WTC11 (cell line): ENCODE measurements around the gene SAMD9L. TPM values are rescaled to one million over a fixed set of nuclear protein-coding genes. Genes with fewer than 3 reads are reported as not detected.

ENCODE experiments used
- ATAC-seq: fragments of 200-7000 bp; cut with Tn5 transposase; 2 replicates; pipeline ENCODE4 v1.10.0; 2021; ENCODE audit warnings: mild to moderate bottlenecking, moderate library complexity
- CTCF ChIA-PET: fragments of 300-600 bp; sonication (Branson Sonifier 250); formaldehyde crosslinking; loops from one replicate; lab custom pipeline; 2021; ENCODE audit warnings: antibody characterized with exemption; lab: Charles Lee
- POLR2A ChIA-PET: fragments of 350-600 bp; sonication (Branson Sonifier 250); formaldehyde crosslinking; loops from one replicate; lab custom pipeline; 2021; ENCODE audit warnings: antibody characterized with exemption; lab: Charles Lee
- DNase-seq: peaks from one replicate; pipeline ENCODE4 v3.0.0; 2021; ENCODE audit warnings: low spot score
- H3K27ac Mint-ChIP-seq: 2 replicates; pipeline ENCODE4 v1.8.0; 2021; ENCODE audit warnings: mixed read lengths
- H3K27me3 Mint-ChIP-seq: 2 replicates; pipeline ENCODE4 v1.8.0; 2021; ENCODE audit warnings: low read depth, mild to moderate bottlenecking, moderate library complexity, mixed read lengths
- H3K36me3 Mint-ChIP-seq: 2 replicates; pipeline ENCODE4 v1.8.0; 2021; ENCODE audit warnings: mixed read lengths
- H3K4me1 Mint-ChIP-seq: 2 replicates; pipeline ENCODE4 v1.8.0; 2022; ENCODE audit warnings: mixed read lengths
- H3K4me3 Mint-ChIP-seq: 2 replicates; pipeline ENCODE4 v1.8.0; 2021; ENCODE audit warnings: mild to moderate bottlenecking, moderate library complexity, mixed read lengths
- H3K9me3 Mint-ChIP-seq: 2 replicates; pipeline ENCODE4 v1.8.0; 2021; ENCODE audit warnings: mixed read lengths
- ATF2 ChIP-seq: sonication (generic); formaldehyde crosslinking; IDR thresholded peaks from 2 replicates; pipeline ENCODE4 v1.8.1; 2022; ENCODE audit warnings: low read depth, missing genetic modification reagents, borderline replicate concordance
- CREB1 ChIP-seq: sonication (generic); formaldehyde crosslinking; IDR thresholded peaks from 2 replicates; pipeline ENCODE4 v1.8.0; 2023; ENCODE audit warnings: mild to moderate bottlenecking, missing genetic modification reagents
- EMX1 ChIP-seq: fragments of 250-450 bp; sonication (Bioruptor Pico); IDR thresholded peaks from 2 replicates; pipeline ENCODE4 v1.8.0; 2021; ENCODE audit warnings: mild to moderate bottlenecking
- FOXK1 ChIP-seq: sonication (generic); formaldehyde crosslinking; IDR thresholded peaks from 2 replicates; pipeline ENCODE4 v1.8.0; 2022; ENCODE audit warnings: mild to moderate bottlenecking, moderate library complexity, missing genetic modification reagents
- FOXP1 ChIP-seq: sonication (generic); formaldehyde crosslinking; IDR thresholded peaks from 2 replicates; pipeline ENCODE4 v1.8.0; 2022; ENCODE audit warnings: missing genetic modification reagents, mild to moderate bottlenecking, moderate library complexity, borderline replicate concordance
- IRF2 ChIP-seq: sonication (generic); formaldehyde crosslinking; IDR thresholded peaks from 2 replicates; pipeline ENCODE4 v1.8.0; 2022; ENCODE audit warnings: low read depth, missing genetic modification reagents, borderline replicate concordance
- JUN ChIP-seq: sonication (generic); formaldehyde crosslinking; IDR thresholded peaks from 2 replicates; pipeline ENCODE4 v1.8.0; 2023; ENCODE audit warnings: mild to moderate bottlenecking, missing genetic modification reagents
- NFATC4 ChIP-seq: fragments of 250-450 bp; sonication (Bioruptor Pico); IDR thresholded peaks from 2 replicates; pipeline ENCODE4 v1.9.0; 2021; ENCODE audit warnings: mild to moderate bottlenecking
- NFE2L1 ChIP-seq: sonication (generic); formaldehyde crosslinking; IDR thresholded peaks from 2 replicates; pipeline ENCODE4 v1.8.1; 2023; ENCODE audit warnings: missing genetic modification reagents
- NR1H2 ChIP-seq: sonication (generic); formaldehyde crosslinking; IDR thresholded peaks from 2 replicates; pipeline ENCODE4 v1.9.0; 2021; ENCODE audit warnings: mild to moderate bottlenecking, moderate library complexity, missing genetic modification reagents
- NR3C1 ChIP-seq: sonication (generic); formaldehyde crosslinking; conservative IDR thresholded peaks from 2 replicates; pipeline ENCODE4 v1.8.1; 2023; ENCODE audit warnings: low read depth, mild to moderate bottlenecking, missing genetic modification reagents
- PRRX2 ChIP-seq: fragments of 250-450 bp; sonication (Bioruptor Pico); IDR thresholded peaks from 2 replicates; pipeline ENCODE4 v1.8.0; 2021; ENCODE audit warnings: mild to moderate bottlenecking
- SMAD4 ChIP-seq: sonication (generic); formaldehyde crosslinking; IDR thresholded peaks from 2 replicates; pipeline ENCODE4 v1.8.0; 2022; ENCODE audit warnings: mild to moderate bottlenecking, missing genetic modification reagents
- SP1 ChIP-seq: sonication (generic); formaldehyde crosslinking; conservative IDR thresholded peaks from 2 replicates; pipeline ENCODE4 v1.8.1; 2022; ENCODE audit warnings: missing genetic modification reagents
- TEAD1 ChIP-seq: sonication (generic); formaldehyde crosslinking; IDR thresholded peaks from 2 replicates; pipeline ENCODE4 v1.8.0; 2022; ENCODE audit warnings: mild to moderate bottlenecking, missing genetic modification reagents
- TP53 ChIP-seq: sonication (generic); formaldehyde crosslinking; IDR thresholded peaks from 2 replicates; pipeline ENCODE4 v1.8.1; 2023; ENCODE audit warnings: mild to moderate bottlenecking, missing genetic modification reagents
- ZBTB21 ChIP-seq: sonication (generic); formaldehyde crosslinking; IDR thresholded peaks from 2 replicates; pipeline ENCODE4 v1.8.1; 2023; ENCODE audit warnings: mild to moderate bottlenecking, missing genetic modification reagents, borderline replicate concordance
- ZBTB43 ChIP-seq: sonication (generic); formaldehyde crosslinking; IDR thresholded peaks from 2 replicates; pipeline ENCODE4 v1.8.1; 2023; ENCODE audit warnings: mild to moderate bottlenecking, missing genetic modification reagents
- ZNF121 ChIP-seq: sonication (generic); formaldehyde crosslinking; IDR thresholded peaks from 2 replicates; pipeline ENCODE4 v1.8.0; 2023; ENCODE audit warnings: missing genetic modification reagents
- ZNF138 ChIP-seq: sonication (generic); formaldehyde crosslinking; conservative IDR thresholded peaks from 2 replicates; pipeline ENCODE4 v1.8.1; 2022; ENCODE audit warnings: mild to moderate bottlenecking, moderate library complexity, missing genetic modification reagents
- ZNF219 ChIP-seq: sonication (generic); formaldehyde crosslinking; IDR thresholded peaks from 2 replicates; pipeline ENCODE4 v1.8.0; 2023; ENCODE audit warnings: missing genetic modification reagents, mild to moderate bottlenecking, borderline replicate concordance
- ZNF263 ChIP-seq: sonication (generic); formaldehyde crosslinking; IDR thresholded peaks from 2 replicates; pipeline ENCODE4 v1.8.1; 2022; ENCODE audit warnings: low read depth, mild to moderate bottlenecking, moderate library complexity, missing genetic modification reagents
- ZNF416 ChIP-seq: fragments of 250-450 bp; sonication (Bioruptor Pico); IDR thresholded peaks from 2 replicates; pipeline ENCODE4 v1.9.0; 2021; ENCODE audit warnings: mild to moderate bottlenecking, inconsistent platforms
- ZNF423 ChIP-seq: fragments of 250-450 bp; sonication (Bioruptor Pico); IDR thresholded peaks from 2 replicates; pipeline ENCODE4 v2.1.2; 2022; ENCODE audit warnings: mild to moderate bottlenecking, moderate library complexity
- total RNA-seq: library from RNA; stranded (reverse); gene quantifications from 3 replicates; pipeline ENCODE4 v1.2.3, GENCODE V29; 2021
- TF ChIP-seq, protein P1 (sequence below): sonication (generic); formaldehyde crosslinking; IDR thresholded peaks from 2 replicates; pipeline ENCODE4 v1.8.1; 2023; ENCODE audit warnings: mild to moderate bottlenecking, missing genetic modification reagents, moderate library complexity
- TF ChIP-seq, protein P2 (sequence below): sonication (generic); formaldehyde crosslinking; IDR thresholded peaks from 2 replicates; pipeline ENCODE4 v1.8.0; 2023; ENCODE audit warnings: missing genetic modification reagents, mild to moderate bottlenecking, borderline replicate concordance
- TF ChIP-seq, protein P3 (sequence below): sonication (generic); formaldehyde crosslinking; conservative IDR thresholded peaks from 2 replicates; pipeline ENCODE4 v1.8.1; 2023; ENCODE audit warnings: mild to moderate bottlenecking, low read depth, missing genetic modification reagents, moderate library complexity

SAMD9L gene
- total RNA-seq, 1 experiment from 2014 or later = 0.15 TPM

- no peaks in the 10 kb centered on the region for H3K9me3 Mint-ChIP-seq
- no peak overlapping the region for H3K27ac Mint-ChIP-seq
- DNase-seq (no peak), ATAC-seq (no peak)
- TF ChIP-seq NFE2L1 (CRISPR knock-in tag) = no peak
- TF ChIP-seq FOXP1 (CRISPR knock-in tag) = no peak
- no peak for TF ChIP-seq JUN (CRISPR knock-in tag)
- TF ChIP-seq CREB1 (CRISPR knock-in tag) = no peak
- TF ChIP-seq, protein P1, sequence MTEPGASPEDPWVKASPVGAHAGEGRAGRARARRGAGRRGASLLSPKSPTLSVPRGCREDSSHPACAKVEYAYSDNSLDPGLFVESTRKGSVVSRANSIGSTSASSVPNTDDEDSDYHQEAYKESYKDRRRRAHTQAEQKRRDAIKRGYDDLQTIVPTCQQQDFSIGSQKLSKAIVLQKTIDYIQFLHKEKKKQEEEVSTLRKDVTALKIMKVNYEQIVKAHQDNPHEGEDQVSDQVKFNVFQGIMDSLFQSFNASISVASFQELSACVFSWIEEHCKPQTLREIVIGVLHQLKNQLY (CRISPR knock-in tag) = no peak
- no peak for TF ChIP-seq FOXK1 (CRISPR knock-in tag)
- no peak for TF ChIP-seq ZBTB21 (CRISPR knock-in tag)
- no peak for TF ChIP-seq SP1 (CRISPR knock-in tag)
- no peak for TF ChIP-seq SMAD4 (CRISPR knock-in tag)
- no peak for TF ChIP-seq NFATC4 (CRISPR knock-in tag)
- no peak for TF ChIP-seq NR3C1 (CRISPR knock-in tag)
- no peak for TF ChIP-seq IRF2 (CRISPR knock-in tag)
- TF ChIP-seq ATF2 (CRISPR knock-in tag) = no peak
- TF ChIP-seq ZNF416 (CRISPR knock-in tag) = no peak
- no peak for TF ChIP-seq ZNF138 (CRISPR knock-in tag)
- TF ChIP-seq TP53 (CRISPR knock-in tag) = no peak
- TF ChIP-seq PRRX2 = no peak
- TF ChIP-seq ZNF219 = no peak
- TF ChIP-seq EMX1 = no peak
- TF ChIP-seq, protein P2, sequence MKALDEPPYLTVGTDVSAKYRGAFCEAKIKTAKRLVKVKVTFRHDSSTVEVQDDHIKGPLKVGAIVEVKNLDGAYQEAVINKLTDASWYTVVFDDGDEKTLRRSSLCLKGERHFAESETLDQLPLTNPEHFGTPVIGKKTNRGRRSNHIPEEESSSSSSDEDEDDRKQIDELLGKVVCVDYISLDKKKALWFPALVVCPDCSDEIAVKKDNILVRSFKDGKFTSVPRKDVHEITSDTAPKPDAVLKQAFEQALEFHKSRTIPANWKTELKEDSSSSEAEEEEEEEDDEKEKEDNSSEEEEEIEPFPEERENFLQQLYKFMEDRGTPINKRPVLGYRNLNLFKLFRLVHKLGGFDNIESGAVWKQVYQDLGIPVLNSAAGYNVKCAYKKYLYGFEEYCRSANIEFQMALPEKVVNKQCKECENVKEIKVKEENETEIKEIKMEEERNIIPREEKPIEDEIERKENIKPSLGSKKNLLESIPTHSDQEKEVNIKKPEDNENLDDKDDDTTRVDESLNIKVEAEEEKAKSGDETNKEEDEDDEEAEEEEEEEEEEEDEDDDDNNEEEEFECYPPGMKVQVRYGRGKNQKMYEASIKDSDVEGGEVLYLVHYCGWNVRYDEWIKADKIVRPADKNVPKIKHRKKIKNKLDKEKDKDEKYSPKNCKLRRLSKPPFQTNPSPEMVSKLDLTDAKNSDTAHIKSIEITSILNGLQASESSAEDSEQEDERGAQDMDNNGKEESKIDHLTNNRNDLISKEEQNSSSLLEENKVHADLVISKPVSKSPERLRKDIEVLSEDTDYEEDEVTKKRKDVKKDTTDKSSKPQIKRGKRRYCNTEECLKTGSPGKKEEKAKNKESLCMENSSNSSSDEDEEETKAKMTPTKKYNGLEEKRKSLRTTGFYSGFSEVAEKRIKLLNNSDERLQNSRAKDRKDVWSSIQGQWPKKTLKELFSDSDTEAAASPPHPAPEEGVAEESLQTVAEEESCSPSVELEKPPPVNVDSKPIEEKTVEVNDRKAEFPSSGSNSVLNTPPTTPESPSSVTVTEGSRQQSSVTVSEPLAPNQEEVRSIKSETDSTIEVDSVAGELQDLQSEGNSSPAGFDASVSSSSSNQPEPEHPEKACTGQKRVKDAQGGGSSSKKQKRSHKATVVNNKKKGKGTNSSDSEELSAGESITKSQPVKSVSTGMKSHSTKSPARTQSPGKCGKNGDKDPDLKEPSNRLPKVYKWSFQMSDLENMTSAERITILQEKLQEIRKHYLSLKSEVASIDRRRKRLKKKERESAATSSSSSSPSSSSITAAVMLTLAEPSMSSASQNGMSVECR = no peak
- no peaks in the 10 kb centered on the region for H3K36me3 Mint-ChIP-seq
- H3K4me3 Mint-ChIP-seq = no peak overlapping the region
- H3K4me1 Mint-ChIP-seq = peaks cover 4% of the 10 kb centered on the region; the same call in 1 of the 2 replicates
- POLR2A ChIA-PET = interaction anchor here (0.5 kb wide), 1 partner anchor 587 kb away, joined by 3 read pairs; no protein-coding TSS in a partner anchor
- H3K27me3 Mint-ChIP-seq = peaks cover 2% of the 10 kb centered on the region; the same call in 1 of the 2 replicates
- CTCF ChIA-PET = no interaction called here
Measured at GRCh38 chr7:93142127-93142526, 6.1 kb downstream of the SAMD9L start.

DNA sequence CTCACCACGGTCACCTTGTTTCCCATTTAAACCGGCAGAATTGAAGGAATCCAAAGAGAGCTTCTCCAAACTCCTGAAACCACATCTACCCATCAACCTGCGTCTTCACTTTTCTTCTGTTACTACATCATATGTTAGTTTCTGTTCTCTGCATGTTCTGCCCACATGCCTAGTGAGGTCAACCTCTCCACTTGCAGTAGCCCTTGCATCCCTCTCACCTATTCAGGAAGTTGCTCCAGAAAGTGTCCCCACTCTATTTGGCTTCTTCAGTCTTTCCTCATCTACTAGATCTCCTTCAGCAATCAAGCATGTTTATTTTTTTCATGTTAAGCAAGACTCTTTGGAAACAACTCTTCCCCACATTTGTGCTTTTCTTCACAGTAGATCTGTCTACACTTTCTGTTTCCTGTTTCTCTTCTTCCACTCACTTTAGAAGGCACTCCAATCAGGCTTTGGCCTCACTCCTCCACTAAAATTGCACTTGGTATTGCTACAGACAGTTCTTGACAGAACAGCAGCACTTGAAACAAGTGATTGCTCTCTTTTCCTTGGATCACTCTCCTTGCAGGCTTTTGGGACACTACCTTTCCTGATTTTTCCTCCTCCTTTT, 7.5 kb downstream of the SAMD9L start:
- no peak for ATAC-seq
- no peaks in the 10 kb centered on the region for H3K9me3 Mint-ChIP-seq
- no peak for TF ChIP-seq ZNF423 (CRISPR knock-in tag)
- TF ChIP-seq ZNF121 (CRISPR knock-in tag) = no peak
- TF ChIP-seq NR1H2 = no peak
- no peak for TF ChIP-seq ZBTB43 (CRISPR knock-in tag)
- TF ChIP-seq, protein P3, sequence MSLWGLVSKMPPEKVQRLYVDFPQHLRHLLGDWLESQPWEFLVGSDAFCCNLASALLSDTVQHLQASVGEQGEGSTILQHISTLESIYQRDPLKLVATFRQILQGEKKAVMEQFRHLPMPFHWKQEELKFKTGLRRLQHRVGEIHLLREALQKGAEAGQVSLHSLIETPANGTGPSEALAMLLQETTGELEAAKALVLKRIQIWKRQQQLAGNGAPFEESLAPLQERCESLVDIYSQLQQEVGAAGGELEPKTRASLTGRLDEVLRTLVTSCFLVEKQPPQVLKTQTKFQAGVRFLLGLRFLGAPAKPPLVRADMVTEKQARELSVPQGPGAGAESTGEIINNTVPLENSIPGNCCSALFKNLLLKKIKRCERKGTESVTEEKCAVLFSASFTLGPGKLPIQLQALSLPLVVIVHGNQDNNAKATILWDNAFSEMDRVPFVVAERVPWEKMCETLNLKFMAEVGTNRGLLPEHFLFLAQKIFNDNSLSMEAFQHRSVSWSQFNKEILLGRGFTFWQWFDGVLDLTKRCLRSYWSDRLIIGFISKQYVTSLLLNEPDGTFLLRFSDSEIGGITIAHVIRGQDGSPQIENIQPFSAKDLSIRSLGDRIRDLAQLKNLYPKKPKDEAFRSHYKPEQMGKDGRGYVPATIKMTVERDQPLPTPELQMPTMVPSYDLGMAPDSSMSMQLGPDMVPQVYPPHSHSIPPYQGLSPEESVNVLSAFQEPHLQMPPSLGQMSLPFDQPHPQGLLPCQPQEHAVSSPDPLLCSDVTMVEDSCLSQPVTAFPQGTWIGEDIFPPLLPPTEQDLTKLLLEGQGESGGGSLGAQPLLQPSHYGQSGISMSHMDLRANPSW (CRISPR knock-in tag) = no peak
- no peak for TF ChIP-seq ZNF138 (CRISPR knock-in tag)
- no peak for TF ChIP-seq TEAD1 (CRISPR knock-in tag)
- TF ChIP-seq ZNF263 (CRISPR knock-in tag) = no peak
- no peak for TF ChIP-seq NFE2L1 (CRISPR knock-in tag)

More for the DNA sequence above, 7.5 kb downstream of the SAMD9L start:
- Mint-ChIP-seq H3K4me1 (no peaks in the 10 kb centered on the region), H3K4me3 (no peak overlapping the region), H3K27ac (no peak overlapping the region), H3K27me3 (peaks cover 2% of the 10 kb centered on the region; the same call in 1 of the 2 replicates), H3K36me3 (no peaks in the 10 kb centered on the region)
- CTCF ChIA-PET = no interaction called here
- POLR2A ChIA-PET = no interaction called here
- DNase-seq = no peak
